Cardiac fibroblast (primary cell): ENCODE results near the gene VPREB1.
"Not testable (repeated sequence)": the region's sequence is repeated elsewhere in the genome, so short reads cannot be mapped to it uniquely, and the experiment has no call there.

Experiments
- DNase-seq, 2 donors: peaks; one replicate each; pipeline versions ENCODE4 v3.0.0 to v3.0.0-alpha.2; 2010; ENCODE audit warnings: low read depth in 2 of 2
- H3K4me3 ChIP-seq, 2 donors: replicated peaks in 1 of 2; 1 replicate in 1 of 2; 2 replicates in 1 of 2; pipeline ENCODE4 v1.5.1; 2011; ENCODE audit warnings: low read depth in 2 of 2, low read length in 2 of 2, mild to moderate bottlenecking in 2 of 2, moderate library complexity in 1 of 2
- TF ChIP-seq, protein P1 (sequence below): IDR thresholded peaks from one replicate; pipeline ENCODE4 v1.5.1; 2011; ENCODE audit warnings: low read depth, mild to moderate bottlenecking, low read length, inconsistent platforms

The VPREB1 gene

GRCh38 chr22:22248878-22249277, 4.3 kb downstream of the VPREB1 start:
- DNase-seq: no peak
- TF ChIP-seq, protein P1, sequence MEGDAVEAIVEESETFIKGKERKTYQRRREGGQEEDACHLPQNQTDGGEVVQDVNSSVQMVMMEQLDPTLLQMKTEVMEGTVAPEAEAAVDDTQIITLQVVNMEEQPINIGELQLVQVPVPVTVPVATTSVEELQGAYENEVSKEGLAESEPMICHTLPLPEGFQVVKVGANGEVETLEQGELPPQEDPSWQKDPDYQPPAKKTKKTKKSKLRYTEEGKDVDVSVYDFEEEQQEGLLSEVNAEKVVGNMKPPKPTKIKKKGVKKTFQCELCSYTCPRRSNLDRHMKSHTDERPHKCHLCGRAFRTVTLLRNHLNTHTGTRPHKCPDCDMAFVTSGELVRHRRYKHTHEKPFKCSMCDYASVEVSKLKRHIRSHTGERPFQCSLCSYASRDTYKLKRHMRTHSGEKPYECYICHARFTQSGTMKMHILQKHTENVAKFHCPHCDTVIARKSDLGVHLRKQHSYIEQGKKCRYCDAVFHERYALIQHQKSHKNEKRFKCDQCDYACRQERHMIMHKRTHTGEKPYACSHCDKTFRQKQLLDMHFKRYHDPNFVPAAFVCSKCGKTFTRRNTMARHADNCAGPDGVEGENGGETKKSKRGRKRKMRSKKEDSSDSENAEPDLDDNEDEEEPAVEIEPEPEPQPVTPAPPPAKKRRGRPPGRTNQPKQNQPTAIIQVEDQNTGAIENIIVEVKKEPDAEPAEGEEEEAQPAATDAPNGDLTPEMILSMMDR: no peak
- no peak overlapping the region for H3K4me3 ChIP-seq

GRCh38 chr22:22250651-22251050, 6.1 kb downstream of the VPREB1 start:
- DNase-seq, H3K4me3 ChIP-seq: not testable (repeated sequence)

- H3K4me3 ChIP-seq, DNase-seq: not testable (repeated sequence)
Observed at GRCh38 chr22:22256133-22256532, 11.5 kb downstream of the VPREB1 start.

- not testable (repeated sequence) for DNase-seq, H3K4me3 ChIP-seq
Observed at GRCh38 chr22:22258597-22259415, 14.2 kb downstream of the VPREB1 start.

GRCh38 chr22:22260169-22260568, 15.6 kb downstream of the VPREB1 start:
- not testable (repeated sequence) for DNase-seq, H3K4me3 ChIP-seq

DNA sequence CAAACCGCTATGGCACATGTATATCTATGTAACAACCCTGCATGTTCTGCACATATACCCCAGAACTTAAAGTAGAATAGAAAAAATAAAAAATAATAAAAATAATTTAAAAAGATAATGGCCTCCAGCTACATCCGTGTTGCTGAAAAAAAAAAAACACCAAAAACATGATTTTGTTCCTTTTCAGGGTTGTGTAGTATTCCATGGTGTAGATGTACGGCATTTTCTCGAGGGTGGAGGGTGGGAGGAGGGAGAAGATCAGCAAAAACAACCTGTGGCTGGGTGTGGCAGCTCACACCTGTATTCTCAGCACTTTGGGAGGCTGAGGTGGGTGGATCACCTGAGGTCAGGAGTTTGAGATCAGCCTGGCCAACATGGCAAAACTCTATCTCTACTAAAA, 16.0 kb downstream of the VPREB1 start:
- not testable (repeated sequence) for DNase-seq, H3K4me3 ChIP-seq

DNA sequence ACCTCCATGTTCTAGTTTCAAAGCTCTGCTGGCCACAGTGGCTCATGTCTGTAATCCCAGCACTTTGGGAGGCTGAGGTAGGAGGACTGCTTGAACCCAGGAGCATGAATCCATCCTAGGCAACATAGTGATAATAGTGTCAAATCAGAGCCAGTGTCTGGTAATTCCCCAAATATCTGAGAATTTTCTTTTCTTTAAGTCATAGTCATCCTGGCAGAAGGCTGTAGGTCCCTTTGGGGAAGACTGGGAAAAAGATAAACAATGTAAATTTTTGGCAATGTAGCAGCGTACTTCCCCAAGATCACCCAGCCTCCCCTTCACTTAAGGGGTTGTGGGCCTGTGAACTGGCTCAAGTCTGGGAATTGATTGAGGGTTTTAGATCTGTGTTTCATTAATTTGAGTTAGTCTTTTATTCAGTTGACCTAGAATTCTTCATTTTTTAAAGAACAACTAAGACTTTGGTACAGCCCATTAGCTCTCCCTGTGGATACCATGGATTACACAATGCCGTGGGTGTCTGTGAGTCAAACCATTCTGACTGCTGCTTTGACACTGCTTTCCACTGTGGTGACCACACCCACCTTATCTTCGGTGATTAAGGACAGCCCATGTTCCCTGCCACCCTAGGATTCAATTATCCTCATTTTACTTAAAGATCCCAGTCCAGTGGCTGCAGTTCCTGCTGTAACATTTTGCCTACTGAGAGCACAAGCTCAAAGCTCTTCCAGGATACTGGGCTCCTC, 17.9 kb downstream of the VPREB1 start:
- H3K4me3 ChIP-seq: not testable (repeated sequence)
- DNase-seq: peak; percentile 59 to 69

DNA sequence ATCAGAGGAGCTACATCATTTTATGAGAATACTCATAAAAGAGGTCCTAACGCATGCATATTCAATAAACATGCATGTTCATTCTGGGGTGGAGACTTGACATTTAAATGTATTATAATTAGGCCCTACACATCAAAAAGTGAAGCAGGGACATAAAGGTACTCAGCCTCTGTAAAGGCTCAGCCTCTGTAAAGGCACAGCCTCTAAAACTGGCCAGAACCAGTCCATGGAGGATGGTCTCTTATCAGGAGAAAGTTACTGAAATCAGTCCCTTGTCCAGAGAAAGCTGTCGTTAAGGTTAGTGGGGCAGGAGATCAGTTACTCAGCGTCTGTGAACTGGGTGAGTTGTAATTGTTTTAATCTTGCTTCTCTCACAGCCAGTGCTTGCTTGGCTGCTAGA, 19.2 kb downstream of the VPREB1 start:
- not testable (repeated sequence) for H3K4me3 ChIP-seq, DNase-seq

- H3K4me3 ChIP-seq: not testable (repeated sequence)
Observed at GRCh38 chr22:22270036-22270676, 25.6 kb downstream of the VPREB1 start.

GRCh38 chr22:22277423-22277822, 32.8 kb downstream of the VPREB1 start:
- DNase-seq, H3K4me3 ChIP-seq: not testable (repeated sequence)

More at GRCh38 chr22:22270036-22270676, 25.6 kb downstream of the VPREB1 start:
- not testable (repeated sequence) for DNase-seq

DNA sequence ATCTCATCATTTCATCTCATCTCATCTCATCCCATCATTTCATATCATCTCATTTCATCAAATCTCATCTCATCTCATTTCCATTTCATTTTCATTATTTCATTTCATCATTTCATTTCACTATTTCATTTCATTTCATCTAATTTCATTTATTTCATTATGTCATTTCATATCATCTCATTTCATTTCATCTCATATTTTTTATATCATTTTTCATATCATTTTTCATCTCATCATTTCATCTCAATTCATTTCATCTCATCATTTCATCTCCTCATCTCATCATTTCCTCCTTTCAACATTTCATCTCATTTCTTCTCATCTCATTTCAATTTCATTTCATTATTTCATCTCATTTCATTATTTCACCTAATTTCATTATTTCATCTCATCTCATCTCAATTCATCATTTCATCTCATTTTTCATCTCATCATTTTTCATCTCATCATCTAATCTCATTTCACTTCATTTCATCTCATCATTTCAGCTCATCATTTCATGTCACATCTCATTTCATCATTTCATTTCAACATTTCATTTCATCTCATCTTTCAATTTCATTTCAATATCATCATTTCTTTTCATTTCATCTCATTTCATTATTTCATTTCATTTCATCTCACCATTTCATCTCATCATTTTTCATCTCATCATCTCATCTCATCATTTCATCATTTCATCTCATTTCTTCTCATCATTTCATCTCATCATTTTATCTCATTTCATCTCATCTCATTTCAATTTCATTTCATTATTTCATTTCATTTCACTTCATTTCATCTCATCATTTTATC, 40.6 kb downstream of the VPREB1 start:
- not testable (repeated sequence) for H3K4me3 ChIP-seq

GRCh38 chr22:22286390-22287105, 42.0 kb downstream of the VPREB1 start:
- not testable (repeated sequence) for DNase-seq, H3K4me3 ChIP-seq

More for the DNA sequence above, 40.6 kb downstream of the VPREB1 start:
- not testable (repeated sequence) for DNase-seq

- not testable (repeated sequence) for DNase-seq, H3K4me3 ChIP-seq
Observed at GRCh38 chr22:22287106-22287626, 42.6 kb downstream of the VPREB1 start.

DNA sequence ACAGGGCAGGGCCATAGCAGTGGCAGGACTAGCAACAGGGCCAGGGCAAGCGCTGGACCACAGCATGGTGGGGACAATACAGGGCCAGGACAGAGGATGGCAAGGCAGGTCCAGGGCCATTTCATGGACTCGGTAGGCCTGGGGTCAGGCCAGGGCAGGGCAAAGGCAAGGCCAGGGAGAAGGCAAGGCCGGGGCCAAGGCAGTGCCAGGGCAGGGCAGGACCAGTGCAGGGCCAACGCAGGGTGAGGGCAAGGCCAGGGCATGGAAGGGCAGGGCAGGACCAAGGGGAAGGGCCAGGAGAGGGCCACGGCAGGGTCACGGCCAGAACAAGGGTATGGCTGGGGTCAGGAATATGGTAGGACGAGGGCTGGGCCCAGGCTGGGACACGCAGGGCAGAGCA, 45.1 kb downstream of the VPREB1 start:
- H3K4me3 ChIP-seq, DNase-seq: not testable (repeated sequence)

- DNase-seq, H3K4me3 ChIP-seq: not testable (repeated sequence)
Observed at GRCh38 chr22:22291129-22291806, 46.7 kb downstream of the VPREB1 start.
